AG10803 (cell line): Measurements from ENCODE around the gene DCXR.

Source experiments
- DNase-seq: peaks from one replicate; pipeline ENCODE4 v3.0.0; 2010; ENCODE audit warnings: low read depth
- H3K4me3 ChIP-seq: 2 replicates; pipeline ENCODE4 v1.5.1; 2011; ENCODE audit warnings: mild to moderate bottlenecking, low read length, control low read depth
- TF ChIP-seq, protein P1 (sequence below): conservative IDR thresholded peaks from 2 replicates; pipeline ENCODE4 v1.5.1; 2011; ENCODE audit warnings: mild to moderate bottlenecking, low read length, control low read depth, inconsistent platforms

Gene DCXR

DNA sequence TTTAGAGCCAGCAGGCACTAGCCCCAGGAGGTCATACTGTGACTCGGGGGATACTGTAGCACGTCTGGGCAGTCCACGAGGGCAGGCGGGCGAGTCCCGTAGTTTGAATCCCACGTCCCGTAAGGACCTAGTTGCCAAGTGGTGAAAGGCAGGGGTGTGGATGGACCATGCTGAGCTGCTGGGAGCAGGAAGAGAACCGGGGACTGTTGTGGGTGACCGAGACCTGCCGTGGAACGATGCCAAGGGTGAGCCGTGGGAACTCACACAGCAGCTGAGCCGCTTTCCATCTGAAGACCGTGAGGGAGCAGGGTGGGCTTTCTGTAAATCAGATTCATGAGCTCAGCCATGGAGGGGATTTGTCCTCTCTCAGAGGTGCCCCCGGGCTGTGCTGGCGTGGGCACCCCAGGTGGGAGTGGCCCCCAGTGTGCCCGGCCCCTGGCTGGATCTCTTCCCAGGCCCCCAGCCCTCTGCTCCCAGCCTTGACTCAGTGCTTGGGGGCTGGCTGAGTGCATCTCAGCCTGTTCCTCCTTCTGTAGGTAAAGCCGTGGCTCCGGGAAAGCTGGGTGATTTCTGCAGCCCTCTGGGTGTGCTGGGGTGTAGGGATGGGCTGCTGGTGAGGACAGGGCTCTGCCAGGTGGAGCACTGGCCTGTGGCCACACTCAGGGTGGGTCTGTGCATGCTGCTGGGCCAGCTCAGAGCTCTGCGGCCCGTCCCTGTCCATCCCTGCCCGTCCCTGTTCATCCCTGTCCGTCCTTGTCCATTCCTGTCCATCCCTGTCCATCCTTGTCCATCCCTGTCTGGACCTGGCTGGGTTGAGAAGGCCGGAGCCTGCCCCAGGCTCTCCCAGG, 46.4 kb downstream of the DCXR start:
- H3K4me3 ChIP-seq = no peak overlapping the region
- TF ChIP-seq, protein P1, sequence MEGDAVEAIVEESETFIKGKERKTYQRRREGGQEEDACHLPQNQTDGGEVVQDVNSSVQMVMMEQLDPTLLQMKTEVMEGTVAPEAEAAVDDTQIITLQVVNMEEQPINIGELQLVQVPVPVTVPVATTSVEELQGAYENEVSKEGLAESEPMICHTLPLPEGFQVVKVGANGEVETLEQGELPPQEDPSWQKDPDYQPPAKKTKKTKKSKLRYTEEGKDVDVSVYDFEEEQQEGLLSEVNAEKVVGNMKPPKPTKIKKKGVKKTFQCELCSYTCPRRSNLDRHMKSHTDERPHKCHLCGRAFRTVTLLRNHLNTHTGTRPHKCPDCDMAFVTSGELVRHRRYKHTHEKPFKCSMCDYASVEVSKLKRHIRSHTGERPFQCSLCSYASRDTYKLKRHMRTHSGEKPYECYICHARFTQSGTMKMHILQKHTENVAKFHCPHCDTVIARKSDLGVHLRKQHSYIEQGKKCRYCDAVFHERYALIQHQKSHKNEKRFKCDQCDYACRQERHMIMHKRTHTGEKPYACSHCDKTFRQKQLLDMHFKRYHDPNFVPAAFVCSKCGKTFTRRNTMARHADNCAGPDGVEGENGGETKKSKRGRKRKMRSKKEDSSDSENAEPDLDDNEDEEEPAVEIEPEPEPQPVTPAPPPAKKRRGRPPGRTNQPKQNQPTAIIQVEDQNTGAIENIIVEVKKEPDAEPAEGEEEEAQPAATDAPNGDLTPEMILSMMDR = no peak
- no peak for DNase-seq

DNA sequence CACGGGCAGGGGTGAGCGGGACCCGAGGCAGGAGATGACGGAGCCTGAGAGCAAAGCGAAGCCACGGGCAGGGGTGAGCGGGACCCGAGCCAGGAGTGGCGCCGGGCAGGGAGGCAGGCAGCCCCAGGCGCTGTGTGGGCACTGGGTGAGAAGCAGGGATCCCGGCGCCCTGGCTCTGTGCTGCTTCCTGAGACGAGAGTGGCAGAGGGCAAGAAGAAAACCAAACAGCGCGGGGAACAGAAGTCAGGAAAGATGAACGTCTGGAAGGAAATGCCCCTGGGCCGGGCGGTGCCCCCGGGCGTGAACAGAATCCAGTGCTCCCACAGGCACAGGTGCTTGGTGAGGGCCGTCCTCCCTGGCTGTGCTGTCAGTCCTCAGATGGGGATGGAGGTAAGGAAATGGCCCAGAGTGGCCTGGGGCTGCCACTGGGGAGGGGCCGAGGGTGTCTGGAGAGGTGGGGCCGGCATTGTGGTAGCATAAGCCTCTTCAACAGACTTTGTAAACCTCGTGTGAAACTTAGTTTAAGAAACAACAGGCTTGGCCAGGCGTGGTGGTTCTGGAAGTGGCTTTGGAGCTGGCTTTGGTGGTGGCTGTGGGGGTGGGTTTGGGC, 50.2 kb downstream of the DCXR start:
- no peak overlapping the region for H3K4me3 ChIP-seq
- TF ChIP-seq, protein P1 = no peak
- no peak for DNase-seq

DNA sequence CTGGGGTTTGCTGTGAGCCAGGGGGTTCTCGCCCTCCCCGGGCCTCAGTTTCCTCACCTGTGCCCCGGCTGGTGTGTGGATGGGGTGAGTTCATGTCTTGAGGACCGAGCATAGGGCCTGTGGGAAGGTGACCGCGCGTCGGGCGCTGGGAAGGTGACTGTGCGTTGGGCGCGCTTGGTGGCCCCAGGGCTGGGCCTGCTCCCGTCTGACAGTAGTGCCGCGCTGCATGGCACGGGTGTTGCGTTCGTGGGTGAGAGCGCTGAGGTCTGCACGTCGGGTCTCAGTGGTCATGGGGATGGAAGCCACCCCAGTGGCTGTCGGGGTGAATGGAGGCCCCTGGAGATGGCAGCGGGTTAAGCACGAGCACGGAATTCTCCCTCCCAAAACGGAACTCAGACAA, 50.9 kb downstream of the DCXR start:
- DNase-seq = no peak
- TF ChIP-seq, protein P1 = no peak
- no peak overlapping the region for H3K4me3 ChIP-seq
